Stimulated activated CD4-positive, alpha-beta T cell treated with anti-CD3 and anti-CD28 coated beads, Interleukin-15, amount 100 ng/mL, for 24 hours (primary cell): Measurements from ENCODE around the gene DDRGK1.
A peak's percentile ranks its signal among the peaks of the same experiment; 100 is the strongest.
"Not testable (repeated sequence)": the region's sequence is repeated elsewhere in the genome, so short reads cannot be mapped to it uniquely, and the experiment has no call there.

ENCODE experiments used
- DNase-seq: peaks from one replicate; pipeline ENCODE4 v3.0.0-alpha.2; 2020

Gene DDRGK1

DNA sequence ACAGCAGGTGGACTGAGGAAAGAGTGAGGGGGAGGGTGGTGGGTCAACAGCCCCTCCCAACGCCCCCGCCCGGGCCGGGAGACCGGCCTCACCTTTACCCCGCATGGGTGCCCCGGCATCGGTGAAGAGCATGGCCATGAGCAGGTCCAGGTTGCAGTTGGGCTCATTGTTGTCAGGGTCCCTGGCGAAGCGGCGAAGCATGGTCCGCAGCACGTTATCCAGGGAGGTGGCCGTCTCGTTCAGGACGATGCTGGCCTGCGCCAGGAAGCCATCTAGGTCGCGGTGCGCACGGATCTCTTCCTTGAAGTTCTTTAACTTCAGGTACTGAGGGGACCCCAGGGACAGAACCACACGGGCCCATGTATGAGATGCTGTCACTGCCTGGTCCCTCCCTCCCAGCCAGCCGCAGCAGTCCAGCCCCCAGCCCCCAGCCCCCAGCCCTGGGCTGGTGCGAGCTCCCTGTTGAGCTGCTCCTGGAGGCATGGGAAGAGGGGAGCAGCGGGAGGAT lies 29.6 kb upstream of the DDRGK1 start:
- no peak for DNase-seq

GRCh38 chr20:3233131-3233990 lies 28.9 kb upstream of the DDRGK1 start:
- no peak for DNase-seq

- no peak for DNase-seq
Measured at GRCh38 chr20:3231889-3232588, 27.6 kb upstream of the DDRGK1 start.

DNA sequence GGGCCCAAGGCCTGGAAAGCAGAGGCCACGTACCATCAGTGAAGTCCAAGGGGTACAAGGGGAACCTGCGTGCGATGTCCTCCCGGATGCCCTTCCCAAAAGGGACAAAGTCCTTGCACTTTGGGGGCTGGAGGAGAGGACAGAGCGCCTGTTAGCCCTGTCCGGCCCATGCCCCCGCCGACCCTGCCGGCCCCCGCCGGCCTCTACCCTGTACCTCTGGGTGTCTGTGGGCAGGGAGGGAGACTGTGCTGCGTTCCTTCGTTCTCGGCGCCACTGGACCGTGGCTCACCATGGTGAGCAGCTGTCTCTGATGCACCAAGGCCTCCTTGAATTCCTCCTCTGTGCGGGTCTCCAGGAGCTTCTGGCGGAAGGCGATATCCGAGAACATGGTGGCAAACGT lies 26.6 kb upstream of the DDRGK1 start:
- DNase-seq = no peak

DNA sequence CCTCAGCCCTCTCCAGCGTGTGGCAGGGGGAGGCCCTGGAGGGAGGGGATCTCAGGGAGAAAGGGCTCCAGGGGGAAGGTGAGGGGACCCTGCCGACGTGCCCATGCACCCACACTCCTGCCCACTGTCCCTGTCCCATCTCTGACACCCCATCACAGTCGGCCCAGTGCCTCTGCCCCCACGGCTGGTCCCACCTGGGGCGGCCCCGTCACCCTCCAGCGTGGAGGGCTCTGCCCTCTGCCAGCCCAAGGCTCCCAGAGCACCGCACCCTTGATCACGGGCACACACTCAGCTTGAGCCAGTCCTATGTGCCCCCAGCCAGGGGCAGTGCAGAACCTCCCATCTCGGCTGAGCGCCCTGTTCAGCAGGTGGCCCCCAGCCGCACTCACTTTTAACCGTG lies 25.3 kb upstream of the DDRGK1 start:
- no peak for DNase-seq

- DNase-seq = no peak
Measured at GRCh38 chr20:3229158-3229557, 24.7 kb upstream of the DDRGK1 start.

DNA sequence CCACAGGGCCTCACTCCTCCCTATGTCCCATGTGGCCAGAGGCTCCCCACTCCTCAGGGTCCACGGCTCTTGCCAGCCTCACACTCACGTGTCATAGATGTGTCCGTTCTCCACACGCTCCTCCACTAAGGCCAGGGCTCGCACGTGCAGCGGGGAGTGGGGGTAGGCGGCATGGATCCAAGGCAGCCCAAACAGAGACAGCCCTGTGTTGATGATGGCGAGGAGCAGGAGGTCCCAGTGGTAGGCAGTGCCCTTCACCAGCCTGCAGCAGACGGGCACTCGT lies 24.2 kb upstream of the DDRGK1 start:
- no peak for DNase-seq

DNA sequence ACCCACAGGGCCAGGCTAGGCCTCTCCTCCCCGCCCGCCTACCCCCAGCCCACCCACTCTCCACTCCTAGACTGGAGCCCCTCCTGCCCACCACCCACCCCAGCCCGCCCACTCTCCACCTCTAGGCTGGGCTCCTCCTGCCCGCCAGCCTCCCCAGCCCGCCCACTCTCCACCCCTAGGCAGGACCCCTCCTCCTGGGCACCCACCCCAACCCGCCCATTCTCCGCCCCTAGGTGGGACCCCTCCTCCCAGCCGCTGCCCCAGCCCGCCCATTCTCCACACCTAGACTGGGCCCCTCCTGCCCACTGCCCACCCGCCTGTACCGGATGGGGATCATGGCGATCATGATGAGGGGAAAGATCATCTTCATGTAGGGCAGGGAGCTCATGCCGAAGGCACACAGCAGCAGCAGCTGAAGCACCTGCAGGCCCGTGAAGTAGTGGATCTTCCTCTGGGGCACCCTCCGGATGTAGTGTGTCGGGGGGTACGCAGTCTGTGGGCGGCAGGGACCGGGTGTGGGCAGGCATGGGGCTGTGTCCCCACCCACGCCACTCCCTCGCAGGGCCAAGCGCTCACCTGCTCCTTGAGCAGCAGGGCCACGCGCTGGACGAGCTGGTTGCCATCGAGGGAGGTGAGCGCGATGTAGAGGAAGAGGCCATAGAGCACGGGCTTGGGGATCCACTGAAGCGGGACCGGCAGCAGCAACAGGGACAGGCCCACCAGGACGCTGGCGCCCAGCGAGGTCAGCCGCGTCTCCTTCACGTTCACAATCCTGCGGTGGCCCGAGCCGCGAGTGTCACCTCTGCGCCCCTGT lies 23.7 kb upstream of the DDRGK1 start:
- no peak for DNase-seq

DNA sequence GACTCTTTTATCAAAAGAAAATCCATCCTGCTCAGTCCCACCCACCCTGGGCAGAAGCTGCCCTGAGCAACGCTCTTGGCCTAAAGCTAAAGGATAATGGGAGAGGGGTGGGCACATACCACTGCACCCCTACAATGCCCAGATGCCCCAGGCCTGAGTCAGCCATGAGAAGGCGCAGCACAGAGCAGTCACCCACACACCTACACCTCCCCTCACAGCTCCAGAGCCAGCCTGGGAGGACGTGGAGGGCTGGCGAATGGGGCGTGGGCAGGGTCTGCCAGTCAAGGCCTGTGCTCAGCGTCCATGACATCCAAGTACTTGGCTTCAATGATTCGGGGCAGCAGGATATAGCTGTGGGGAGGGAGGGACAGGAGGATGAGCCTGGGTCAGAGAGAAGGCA lies 23.0 kb upstream of the DDRGK1 start:
- no peak for DNase-seq

- no peak for DNase-seq
Measured at GRCh38 chr20:3226864-3227263, 22.4 kb upstream of the DDRGK1 start.

- DNase-seq = no peak
Measured at GRCh38 chr20:3226093-3226492, 21.6 kb upstream of the DDRGK1 start.

DNA sequence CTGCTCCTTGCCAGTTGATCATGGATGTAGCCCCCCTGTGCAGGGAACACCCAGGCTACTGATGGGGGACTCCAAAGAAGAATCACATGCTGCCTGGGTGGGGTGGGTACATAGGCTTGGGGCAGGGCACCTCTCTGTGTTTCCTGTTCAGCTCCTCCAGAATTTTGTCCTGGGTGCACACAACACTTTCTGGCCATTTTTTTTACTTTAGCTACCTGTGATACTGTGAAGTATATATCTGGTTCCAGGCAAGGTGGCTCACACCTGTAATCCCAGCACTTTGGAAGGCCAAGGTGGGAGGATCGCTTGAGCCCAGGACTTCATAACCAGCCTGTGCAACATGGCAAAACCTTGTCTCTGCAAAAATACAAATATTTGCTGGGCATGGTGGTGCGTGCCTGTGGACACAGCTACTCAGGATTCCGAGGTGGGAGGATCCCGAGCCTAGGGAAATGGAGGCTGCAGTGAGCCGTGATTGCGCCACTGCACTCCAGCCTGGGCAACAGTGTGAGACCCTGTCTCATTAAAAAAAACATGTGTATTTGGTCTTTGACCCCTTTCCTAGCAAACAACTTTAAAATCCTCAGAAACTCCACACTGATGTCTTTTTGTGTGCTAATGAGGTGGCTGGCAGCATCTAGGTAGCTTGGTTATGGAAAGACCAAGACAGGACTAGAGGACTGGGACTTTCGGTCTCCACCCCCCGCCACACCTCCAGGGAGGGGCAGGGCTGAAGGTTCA lies 20.4 kb upstream of the DDRGK1 start:
- no peak for DNase-seq

DNA sequence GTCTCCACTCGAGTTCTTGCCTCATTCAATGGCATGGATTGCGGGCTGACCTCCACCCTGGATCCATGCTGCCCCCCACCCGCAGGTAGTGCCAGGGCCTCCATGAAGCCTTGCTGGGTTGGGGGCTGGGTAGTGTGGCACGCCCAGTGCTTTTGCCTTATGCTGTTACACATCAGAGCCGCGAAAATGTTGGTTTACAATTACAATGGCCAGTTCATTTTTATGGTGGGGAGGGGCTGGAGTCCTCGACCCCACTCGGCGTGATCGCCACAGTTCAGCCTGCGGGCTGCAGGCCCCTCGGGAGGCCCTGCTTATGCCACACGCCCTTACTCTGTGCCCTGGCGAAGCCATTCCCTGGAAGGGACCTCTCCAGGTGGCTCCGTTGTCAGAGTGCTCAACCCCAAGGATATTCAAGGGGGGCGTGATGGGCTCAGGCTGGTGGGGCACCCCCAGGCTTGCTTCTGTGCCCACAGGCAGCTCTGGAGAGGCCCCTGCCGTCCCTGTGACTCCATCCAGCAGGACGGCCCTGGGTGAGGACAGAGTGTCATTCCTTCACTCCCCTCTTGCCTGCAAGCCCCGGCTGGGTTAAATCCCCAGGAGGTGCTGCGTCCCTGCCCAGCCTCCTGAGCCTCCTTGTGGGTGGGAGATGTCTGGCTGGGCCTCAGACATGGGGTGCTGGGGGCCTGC lies 19.7 kb upstream of the DDRGK1 start:
- DNase-seq = no peak

- DNase-seq = no peak
Measured at GRCh38 chr20:3223651-3223993, 19.1 kb upstream of the DDRGK1 start.

GRCh38 chr20:3222635-3223600 lies 18.4 kb upstream of the DDRGK1 start:
- DNase-seq = peak; percentile 34

GRCh38 chr20:3221398-3222226 lies 17.1 kb upstream of the DDRGK1 start:
- no peak for DNase-seq

DNA sequence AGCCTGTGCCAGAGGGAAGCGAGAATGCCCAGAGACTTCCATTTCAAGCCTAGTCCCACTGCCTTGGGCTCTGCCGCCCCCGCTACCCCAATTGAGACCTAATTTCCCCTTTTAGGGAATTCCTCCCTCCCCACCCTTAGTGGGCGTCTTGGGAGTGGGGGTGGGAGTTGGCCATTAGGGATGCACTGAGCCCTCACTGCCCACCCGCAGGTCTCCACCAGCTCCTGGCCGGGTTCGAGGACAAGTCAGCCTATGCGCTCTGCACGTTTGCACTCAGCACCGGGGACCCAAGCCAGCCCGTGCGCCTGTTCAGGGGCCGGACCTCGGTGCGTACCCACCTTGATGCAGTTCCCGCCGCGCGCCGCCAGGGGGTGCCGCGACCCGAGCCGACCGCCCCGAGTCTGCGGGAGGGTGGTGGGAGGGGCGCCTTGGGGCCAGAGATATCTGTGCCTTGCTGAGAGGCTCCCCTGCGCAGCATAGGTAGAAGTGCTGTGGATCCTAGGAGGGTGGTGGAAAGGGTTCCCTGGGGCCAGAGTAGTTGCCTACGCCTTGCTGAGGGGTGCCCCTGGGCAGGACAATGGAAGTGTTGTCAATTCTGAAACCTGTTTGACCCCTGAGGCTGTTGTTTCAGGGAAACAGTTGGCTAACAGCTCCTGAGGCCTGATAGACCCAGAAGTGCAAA lies 14.0 kb upstream of the DDRGK1 start:
- DNase-seq = peak; percentile 84

GRCh38 chr20:3215359-3215917 lies 11.0 kb upstream of the DDRGK1 start:
- not testable (repeated sequence) for DNase-seq

GRCh38 chr20:3213226-3213625 lies 8.7 kb upstream of the DDRGK1 start:
- no peak for DNase-seq
